GM21515 (cell line): ENCODE results near the gene MORN3.
"Not testable (repeated sequence)": the region's sequence is repeated elsewhere in the genome, so short reads cannot be mapped to it uniquely, and the experiment has no call there.

Source experiments
- ATAC-seq: cut with Tn5 transposase; IDR thresholded peaks from one replicate; pipeline ENCODE4 v1.9.1; 2021; ENCODE audit not compliant: unreplicated experiment

The MORN3 gene

GRCh38 chr12:121648458-121649028 lies 20.9 kb downstream of the MORN3 start:
- ATAC-seq = no peak

GRCh38 chr12:121641343-121641630 lies 28.2 kb downstream of the MORN3 start:
- no peak for ATAC-seq

GRCh38 chr12:121638298-121639202 lies 30.9 kb downstream of the MORN3 start:
- no peak for ATAC-seq

GRCh38 chr12:121637231-121637914 lies 32.1 kb downstream of the MORN3 start:
- no peak for ATAC-seq

- ATAC-seq = no peak
Observed at GRCh38 chr12:121634836-121635235, 34.6 kb downstream of the MORN3 start.

GRCh38 chr12:121633833-121634196 lies 35.6 kb downstream of the MORN3 start:
- not testable (repeated sequence) for ATAC-seq

- ATAC-seq = no peak
Observed at GRCh38 chr12:121632069-121632970, 37.1 kb downstream of the MORN3 start.

GRCh38 chr12:121630791-121631355 lies 38.6 kb downstream of the MORN3 start:
- no peak for ATAC-seq

- no peak for ATAC-seq
Observed at GRCh38 chr12:121628536-121628935, 40.9 kb downstream of the MORN3 start.

- no peak for ATAC-seq
Observed at GRCh38 chr12:121628037-121628436, 41.4 kb downstream of the MORN3 start.

GRCh38 chr12:121626853-121627640 lies 42.4 kb downstream of the MORN3 start:
- ATAC-seq = peak; percentile 29

- ATAC-seq = peak; percentile 69
Observed at GRCh38 chr12:121626087-121626852, 43.2 kb downstream of the MORN3 start, which contains the start of gene ORAI1. ORAI1 (plus strand) TSS chr12:121626530.

- no peak for ATAC-seq
Observed at GRCh38 chr12:121620333-121620891, 49.0 kb downstream of the MORN3 start.

- no peak for ATAC-seq
Observed at GRCh38 chr12:121618659-121619233, 50.7 kb downstream of the MORN3 start.

- no peak for ATAC-seq
Observed at GRCh38 chr12:121614872-121615467, 54.5 kb downstream of the MORN3 start.

GRCh38 chr12:121613462-121613861 lies 56.0 kb downstream of the MORN3 start:
- no peak for ATAC-seq

- no peak for ATAC-seq
Observed at GRCh38 chr12:121611306-121611705, 58.1 kb downstream of the MORN3 start.
